Mesendoderm (in vitro differentiated cells): ENCODE results near the gene B3GAT2.

Experiments used
- DNase-seq: peaks from one replicate; pipeline ENCODE4 v3.0.0; 2013
- H2AK5ac ChIP-seq: 2 replicates; pipeline ENCODE4 v1.6.1; 2013; ENCODE audit warnings: low read length, inconsistent platforms
- H2BK120ac ChIP-seq: 2 replicates; pipeline ENCODE4 v1.6.1; 2013; ENCODE audit warnings: low read depth, mild to moderate bottlenecking, low read length, moderate library complexity, mixed read lengths
- H2BK15ac ChIP-seq: replicated peaks from 2 replicates; pipeline ENCODE4 v1.6.1; 2013; ENCODE audit warnings: low read depth, mild to moderate bottlenecking, moderate library complexity
- H2BK5ac ChIP-seq: 2 replicates; pipeline ENCODE4 v1.6.1; 2013; ENCODE audit warnings: low read length, inconsistent platforms
- H3K18ac ChIP-seq: 2 replicates; pipeline ENCODE4 v1.6.1; 2013; ENCODE audit warnings: mild to moderate bottlenecking, low read length, mixed read lengths
- H3K23ac ChIP-seq: one replicate; pipeline ENCODE4 v1.6.1; 2013; ENCODE audit warnings: low read length
- H3K27ac ChIP-seq: 2 replicates; pipeline ENCODE4 v1.5.1; 2013; ENCODE audit warnings: low read depth, mild to moderate bottlenecking, inconsistent platforms, low read length, moderate library complexity
- H3K27me3 ChIP-seq: 2 replicates; pipeline ENCODE4 v1.6.1; 2013; ENCODE audit warnings: low read length, control low read depth, mild to moderate bottlenecking, inconsistent platforms; ENCODE audit not compliant: insufficient read depth, poor library complexity
- H3K36me3 ChIP-seq: 2 replicates; pipeline ENCODE4 v1.6.1; 2013; ENCODE audit warnings: low read length, inconsistent platforms; ENCODE audit not compliant: control insufficient read depth, insufficient read depth
- H3K4ac ChIP-seq: one replicate; pipeline ENCODE4 v1.6.1; 2013; ENCODE audit warnings: low read depth, mild to moderate bottlenecking, low read length, moderate library complexity
- H3K4me1 ChIP-seq: 2 replicates; pipeline ENCODE4 v1.6.1; 2013; ENCODE audit warnings: low read depth, low read length, inconsistent platforms; ENCODE audit not compliant: control insufficient read depth
- H3K4me2 ChIP-seq: 2 replicates; pipeline ENCODE4 v1.6.1; 2013; ENCODE audit warnings: low read length
- H3K4me3 ChIP-seq: 2 replicates; pipeline ENCODE4 v1.5.1; 2013; ENCODE audit warnings: mild to moderate bottlenecking, low read length
- H3K56ac ChIP-seq: one replicate; pipeline ENCODE4 v1.6.1; 2013; ENCODE audit warnings: low read length
- H3K79me1 ChIP-seq: 2 replicates; pipeline ENCODE4 v1.6.1; 2013; ENCODE audit warnings: low read length, inconsistent platforms
- H3K79me2 ChIP-seq: 2 replicates; pipeline ENCODE4 v1.6.1; 2013; ENCODE audit warnings: mild to moderate bottlenecking, low read length; ENCODE audit not compliant: control insufficient read depth, insufficient read depth
- H3K9ac ChIP-seq: 2 replicates; pipeline ENCODE4 v1.6.1; 2013; ENCODE audit warnings: low read length, inconsistent platforms
- H4K5ac ChIP-seq: one replicate; pipeline ENCODE4 v1.6.1; 2013; ENCODE audit warnings: low read length
- H4K8ac ChIP-seq: one replicate; pipeline ENCODE4 v1.6.1; 2013; ENCODE audit warnings: low read depth, mild to moderate bottlenecking, control low read depth, low read length, moderate library complexity
- WGBS: extraction: QIAGEN DNeasy Blood & Tissue Kit; methylation state at CpG from one replicate; pipeline ENCODE4 v1.1.7; 2013; ENCODE audit warnings: low lambda C conversion rate, missing lambda C conversion rate; ENCODE audit not compliant: insufficient coverage; ENCODE audit errors: extremely low coverage; 5-methylcytosine and 5-hydroxymethylcytosine counted together

Gene B3GAT2

DNA sequence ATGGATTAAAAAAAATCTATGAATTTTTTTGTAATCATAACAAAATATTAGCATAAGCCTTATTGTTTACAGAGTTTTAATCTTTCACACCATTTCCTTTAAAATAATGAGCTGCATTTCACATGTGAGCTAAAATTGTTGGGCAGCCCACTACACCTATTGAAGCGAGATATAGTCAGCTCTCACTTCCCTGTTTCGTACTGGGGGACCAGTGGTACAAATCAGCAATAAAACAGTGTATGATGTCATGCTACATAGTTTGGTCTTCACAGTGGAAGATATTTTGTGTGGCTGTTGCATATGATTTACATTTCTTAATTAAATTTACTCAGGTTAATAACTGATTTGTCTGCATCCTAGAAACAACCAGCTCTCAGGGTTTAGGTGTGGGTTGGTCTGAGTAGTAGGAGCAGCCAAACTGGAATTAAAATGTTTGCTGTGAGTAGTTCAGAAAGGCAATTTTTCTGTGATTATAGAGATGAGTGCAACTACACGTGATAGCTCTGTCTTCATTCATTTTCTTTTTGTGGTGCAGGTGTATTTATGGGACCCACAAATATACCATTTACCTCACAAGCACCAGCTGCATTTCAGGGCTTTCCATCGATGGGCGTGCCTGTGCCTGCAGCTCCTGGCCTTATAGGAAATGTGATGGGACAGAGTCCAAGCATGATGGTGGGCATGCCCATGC is 99.3 kb downstream of the B3GAT2 start:
- Histone ChIP-seq H3K4me3 (no peak overlapping the region), H4K8ac (no peak overlapping the region), H3K18ac (no peak overlapping the region), H3K27me3 (no peaks in the 10 kb centered on the region), H3K79me2 (no peaks in the 10 kb centered on the region), H3K4me2 (no peak overlapping the region), H3K36me3 (no peaks in the 10 kb centered on the region), H4K5ac (no peak overlapping the region), H2BK120ac (no peak overlapping the region), H2BK5ac (no peak overlapping the region), H3K79me1 (no peaks in the 10 kb centered on the region), H3K9ac (no peak overlapping the region), H2AK5ac (no peak overlapping the region), H2BK15ac (no peak overlapping the region), H3K27ac (no peak overlapping the region), H3K56ac (no peak overlapping the region), H3K4me1 (no peaks in the 10 kb centered on the region), H3K4ac (no peak overlapping the region), H3K23ac (no peak overlapping the region)
- no CpG with 5 or more reads among the region's 5 CpGs for WGBS
- no peak for DNase-seq

GRCh38 chr6:70852667-70853246 is 104.1 kb downstream of the B3GAT2 start:
- H2BK15ac ChIP-seq: no peak overlapping the region
- no peak overlapping the region for H3K4me2 ChIP-seq

GRCh38 chr6:70849348-70850069 is 107.4 kb downstream of the B3GAT2 start:
- no peak overlapping the region for H3K4me2 ChIP-seq
- H3K4me1 ChIP-seq: no peaks in the 10 kb centered on the region
- H4K8ac ChIP-seq: no peak overlapping the region
- no peaks in the 10 kb centered on the region for H3K36me3 ChIP-seq
- no peak for DNase-seq
- no peaks in the 10 kb centered on the region for H3K79me2 ChIP-seq
- H3K4ac ChIP-seq: no peak overlapping the region
- H2BK5ac ChIP-seq: no peak overlapping the region
- H2AK5ac ChIP-seq: no peak overlapping the region
- H3K79me1 ChIP-seq: no peaks in the 10 kb centered on the region
- no peak overlapping the region for H3K23ac ChIP-seq
- H3K4me3 ChIP-seq: no peak overlapping the region
- H3K9ac ChIP-seq: no peak overlapping the region
- H3K56ac ChIP-seq: no peak overlapping the region
- no peak overlapping the region for H3K27ac ChIP-seq
- no peak overlapping the region for H2BK15ac ChIP-seq
- no peaks in the 10 kb centered on the region for H3K27me3 ChIP-seq
- no peak overlapping the region for H4K5ac ChIP-seq
- no peak overlapping the region for H2BK120ac ChIP-seq
- WGBS: 100% methylated on average over 1 of the region's 1 CpG
- no peak overlapping the region for H3K18ac ChIP-seq

More at GRCh38 chr6:70852667-70853246, 104.1 kb downstream of the B3GAT2 start:
- Histone ChIP-seq H3K27ac (no peak overlapping the region), H3K18ac (no peak overlapping the region), H3K9ac (no peak overlapping the region), H3K56ac (no peak overlapping the region), H4K5ac (no peak overlapping the region), H3K23ac (no peak overlapping the region), H2BK5ac (no peak overlapping the region), H3K4me3 (no peak overlapping the region), H3K79me1 (no peaks in the 10 kb centered on the region), H3K79me2 (no peaks in the 10 kb centered on the region), H3K27me3 (no peaks in the 10 kb centered on the region), H3K36me3 (no peaks in the 10 kb centered on the region), H2BK120ac (no peak overlapping the region), H2AK5ac (no peak overlapping the region), H4K8ac (no peak overlapping the region), H3K4me1 (no peaks in the 10 kb centered on the region), H3K4ac (no peak overlapping the region)
- no peak for DNase-seq

GRCh38 chr6:70847106-70848084 is 109.5 kb downstream of the B3GAT2 start:
- no CpG with 5 or more reads among the region's 4 CpGs for WGBS
- no peak overlapping the region for H3K27ac ChIP-seq

GRCh38 chr6:70846207-70846835 is 110.5 kb downstream of the B3GAT2 start:
- H3K56ac ChIP-seq: no peak overlapping the region
- H3K79me1 ChIP-seq: no peaks in the 10 kb centered on the region
- H3K4me1 ChIP-seq: no peaks in the 10 kb centered on the region
- no peaks in the 10 kb centered on the region for H3K27me3 ChIP-seq
- no peak overlapping the region for H3K18ac ChIP-seq
- no peak overlapping the region for H3K4me3 ChIP-seq
- no peak overlapping the region for H3K4me2 ChIP-seq
- no peak overlapping the region for H2BK5ac ChIP-seq
- no peak overlapping the region for H3K27ac ChIP-seq
- H3K9ac ChIP-seq: no peak overlapping the region
- no peaks in the 10 kb centered on the region for H3K79me2 ChIP-seq
- no peaks in the 10 kb centered on the region for H3K36me3 ChIP-seq
- no peak overlapping the region for H2BK15ac ChIP-seq
- WGBS: no CpG with 5 or more reads among the region's 8 CpGs
- H2AK5ac ChIP-seq: no peak overlapping the region
- DNase-seq: no peak
- no peak overlapping the region for H4K8ac ChIP-seq
- no peak overlapping the region for H3K4ac ChIP-seq
- no peak overlapping the region for H4K5ac ChIP-seq
- H3K23ac ChIP-seq: no peak overlapping the region
- H2BK120ac ChIP-seq: no peak overlapping the region

More at GRCh38 chr6:70847106-70848084, 109.5 kb downstream of the B3GAT2 start:
- Histone ChIP-seq H3K36me3 (no peaks in the 10 kb centered on the region), H3K56ac (no peak overlapping the region), H2BK120ac (no peak overlapping the region), H4K5ac (no peak overlapping the region), H3K23ac (no peak overlapping the region), H3K79me1 (no peaks in the 10 kb centered on the region), H2BK5ac (no peak overlapping the region), H4K8ac (no peak overlapping the region), H2AK5ac (no peak overlapping the region), H3K4me3 (no peak overlapping the region), H3K18ac (no peak overlapping the region), H3K4me2 (no peak overlapping the region), H3K4ac (no peak overlapping the region), H3K79me2 (no peaks in the 10 kb centered on the region), H2BK15ac (no peak overlapping the region), H3K27me3 (no peaks in the 10 kb centered on the region), H3K4me1 (no peaks in the 10 kb centered on the region), H3K9ac (no peak overlapping the region)
- DNase-seq: no peak
